ENCODE data around the gene STK32C. TPM values are rescaled to one million over a fixed set of nuclear protein-coding genes. Genes with fewer than 3 reads are reported as not detected.
A peak's percentile ranks its signal among the peaks of the same experiment; 100 is the strongest.

The STK32C gene
- total RNA-seq, 1 donor from 2014 or later: 19.6 TPM

- Mint-ChIP-seq H3K36me3 (ENCODE audit: low read depth) (no peaks in the 10 kb centered on the region), H3K27ac (ENCODE audit: unreplicated experiment) (peak overlapping the region; percentile 50), H3K4me3 (no peak overlapping the region), H3K9me3 (no peaks in the 10 kb centered on the region), H3K4me1 (peaks cover 6% of the 10 kb centered on the region), H3K27me3 (ENCODE audit: low read depth) (peaks cover 18% of the 10 kb centered on the region)
- no peak for DNase-seq (ENCODE audit: low read depth, low spot score)
- TF ChIP-seq CTCF (conservative IDR thresholded peaks at IDR 0.05): no peak
These were observed 24.8 kb downstream of the STK32C start for GRCh38 chr10:132282667-132283603.

GRCh38 chr10:132281915-132282666 is 25.7 kb downstream of the STK32C start:
- Mint-ChIP-seq H3K4me1 (peaks cover 6% of the 10 kb centered on the region), H3K9me3 (no peaks in the 10 kb centered on the region), H3K4me3 (no peak overlapping the region), H3K27ac (ENCODE audit: unreplicated experiment) (no peak overlapping the region), H3K27me3 (ENCODE audit: low read depth) (peaks cover 18% of the 10 kb centered on the region), H3K36me3 (ENCODE audit: low read depth) (no peaks in the 10 kb centered on the region)
- DNase-seq (ENCODE audit: low read depth, low spot score): no peak
- TF ChIP-seq CTCF (conservative IDR thresholded peaks at IDR 0.05): no peak

- Mint-ChIP-seq H3K4me1 (peaks cover 6% of the 10 kb centered on the region), H3K27ac (ENCODE audit: unreplicated experiment) (no peak overlapping the region), H3K36me3 (ENCODE audit: low read depth) (no peaks in the 10 kb centered on the region), H3K9me3 (no peaks in the 10 kb centered on the region), H3K4me3 (no peak overlapping the region), H3K27me3 (ENCODE audit: low read depth) (peaks cover 12% of the 10 kb centered on the region)
- no peak for TF ChIP-seq CTCF (conservative IDR thresholded peaks at IDR 0.05)
- DNase-seq (ENCODE audit: low read depth, low spot score): no peak
These were observed 27.1 kb downstream of the STK32C start for GRCh38 chr10:132280646-132281074.

- no peak for TF ChIP-seq CTCF (conservative IDR thresholded peaks at IDR 0.05)
- Mint-ChIP-seq H3K36me3 (ENCODE audit: low read depth) (no peaks in the 10 kb centered on the region), H3K9me3 (no peaks in the 10 kb centered on the region), H3K27ac (ENCODE audit: unreplicated experiment) (no peak overlapping the region), H3K4me1 (peaks cover 6% of the 10 kb centered on the region), H3K4me3 (no peak overlapping the region), H3K27me3 (ENCODE audit: low read depth) (peaks cover 6% of the 10 kb centered on the region)
- DNase-seq (ENCODE audit: low read depth, low spot score): no peak
These were observed 27.7 kb downstream of the STK32C start for GRCh38 chr10:132279873-132280645.

GRCh38 chr10:132277311-132277741 is 30.4 kb downstream of the STK32C start:
- Mint-ChIP-seq H3K9me3 (no peaks in the 10 kb centered on the region), H3K27ac (ENCODE audit: unreplicated experiment) (no peak overlapping the region), H3K36me3 (ENCODE audit: low read depth) (peaks cover 3% of the 10 kb centered on the region), H3K27me3 (ENCODE audit: low read depth) (peaks cover 3% of the 10 kb centered on the region), H3K4me3 (no peak overlapping the region), H3K4me1 (peaks cover 9% of the 10 kb centered on the region)
- no peak for DNase-seq (ENCODE audit: low read depth, low spot score)
- TF ChIP-seq CTCF (conservative IDR thresholded peaks at IDR 0.05): no peak

Measured in neural crest cell (in vitro differentiated cells).